Loucy (cell line): ENCODE measurements around the gene DGCR8.

Experiments used
- H2AFZ ChIP-seq: fragments of 200-600 bp; sonication (generic); 2 replicates; pipeline ENCODE4 v1.6.0; 2016; ENCODE audit warnings: antibody characterized with exemption, mild to moderate bottlenecking, low read length, moderate library complexity
- H3F3A ChIP-seq: fragments of 200-600 bp; 2 replicates; pipeline ENCODE4 v1.6.0; 2016; ENCODE audit warnings: antibody characterized with exemption, low read depth, mild to moderate bottlenecking
- H3K27me3 ChIP-seq: fragments of 200-600 bp; sonication (generic); 2 replicates; pipeline ENCODE4 v1.6.1; 2014; ENCODE audit warnings: low read length, mild to moderate bottlenecking; ENCODE audit not compliant: insufficient read depth, poor library complexity, severe bottlenecking
- H3K36me3 ChIP-seq: fragments of 200-600 bp; sonication (generic); 2 replicates; pipeline ENCODE4 v1.6.1; 2016; ENCODE audit warnings: low read length; ENCODE audit not compliant: insufficient read depth
- H3K4me1 ChIP-seq: fragments of 200-600 bp; sonication (generic); 2 replicates; pipeline ENCODE4 v1.5.1; 2014; ENCODE audit warnings: low read length, mild to moderate bottlenecking; ENCODE audit not compliant: insufficient read depth, poor library complexity, severe bottlenecking
- H3K4me2 ChIP-seq: fragments of 200-600 bp; sonication (generic); 2 replicates; pipeline ENCODE4 v1.6.0; 2014; ENCODE audit warnings: antibody characterized with exemption, low read length, low read depth, mild to moderate bottlenecking; ENCODE audit not compliant: poor library complexity, severe bottlenecking
- H3K4me3 ChIP-seq: fragments of 200-600 bp; sonication (generic); 2 replicates; pipeline ENCODE4 v1.5.1; 2014; ENCODE audit warnings: low read length, mild to moderate bottlenecking, mixed read lengths; ENCODE audit not compliant: poor library complexity, severe bottlenecking
- H3K79me2 ChIP-seq: fragments of 200-600 bp; sonication (generic); 2 replicates; pipeline ENCODE4 v1.6.1; 2014; ENCODE audit warnings: low read length; ENCODE audit not compliant: insufficient read depth
- H3K9ac ChIP-seq: fragments of 200-600 bp; sonication (generic); 2 replicates; pipeline ENCODE4 v1.6.0; 2014; ENCODE audit warnings: mild to moderate bottlenecking, low read depth, low read length, moderate library complexity; ENCODE audit not compliant: poor library complexity, severe bottlenecking
- H3K9me2 ChIP-seq: fragments of 200-600 bp; sonication (generic); replicated peaks from 2 replicates; pipeline ENCODE4 v1.6.1; 2016; ENCODE audit warnings: low read depth, low read length, mixed read lengths
- H3K9me3 ChIP-seq: fragments of 200-600 bp; sonication (generic); 2 replicates; pipeline ENCODE4 v1.6.1; 2014; ENCODE audit warnings: mild to moderate bottlenecking, antibody characterized with exemption, low read length, low read depth; ENCODE audit not compliant: insufficient read depth
- H4K20me1 ChIP-seq: fragments of 200-600 bp; sonication (generic); 2 replicates; pipeline ENCODE4 v1.6.0; 2014; ENCODE audit warnings: antibody characterized with exemption, low read length, mild to moderate bottlenecking; ENCODE audit not compliant: insufficient read depth, poor library complexity, severe bottlenecking
- EZH2phosphoT487 ChIP-seq: fragments of 200-600 bp; IDR thresholded peaks from 2 replicates; pipeline ENCODE4 v1.6.1; 2018; ENCODE audit warnings: antibody characterized with exemption, mild to moderate bottlenecking, moderate library complexity, borderline replicate concordance
- TF ChIP-seq, protein P1 (sequence below): fragments of 200-600 bp; sonication (generic); conservative IDR thresholded peaks from 2 replicates; pipeline ENCODE4 v1.5.1; 2014; ENCODE audit warnings: mild to moderate bottlenecking, antibody characterized with exemption, low read length

Gene DGCR8

DNA sequence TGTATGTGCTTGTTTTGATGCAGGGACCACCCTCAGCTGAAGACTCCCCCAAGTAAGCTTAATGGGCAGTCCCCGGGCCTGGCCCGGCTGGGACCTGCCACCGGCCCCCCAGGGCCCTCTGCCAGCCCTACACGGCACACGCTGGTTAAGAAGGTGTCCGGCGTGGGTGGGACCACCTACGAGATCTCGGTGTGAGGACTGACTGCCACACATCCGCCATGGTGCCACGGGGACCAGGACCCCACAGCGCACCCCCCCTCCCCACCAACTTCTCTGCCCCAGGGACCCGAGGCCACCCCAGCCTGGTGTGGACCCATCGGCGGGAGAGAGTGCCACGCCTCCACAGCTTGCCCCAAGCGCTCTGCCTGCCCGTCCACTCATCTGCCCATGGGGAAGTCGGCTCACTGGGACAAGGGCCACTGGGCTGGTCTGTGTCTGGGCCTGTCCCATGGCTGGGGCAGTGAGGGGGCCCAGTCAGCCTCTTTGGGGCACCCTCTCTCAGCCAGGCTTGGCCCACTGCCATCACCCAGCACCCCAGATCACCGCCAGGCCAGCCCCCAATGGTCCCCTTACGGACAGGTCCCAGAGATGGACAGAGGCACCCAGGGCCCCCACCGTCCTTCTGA, 65.3 kb downstream of the DGCR8 start:
- Histone ChIP-seq H3K36me3 (no peaks in the 10 kb centered on the region), H3F3A (no peaks in the 10 kb centered on the region), H3K9ac (no peak overlapping the region)

DNA sequence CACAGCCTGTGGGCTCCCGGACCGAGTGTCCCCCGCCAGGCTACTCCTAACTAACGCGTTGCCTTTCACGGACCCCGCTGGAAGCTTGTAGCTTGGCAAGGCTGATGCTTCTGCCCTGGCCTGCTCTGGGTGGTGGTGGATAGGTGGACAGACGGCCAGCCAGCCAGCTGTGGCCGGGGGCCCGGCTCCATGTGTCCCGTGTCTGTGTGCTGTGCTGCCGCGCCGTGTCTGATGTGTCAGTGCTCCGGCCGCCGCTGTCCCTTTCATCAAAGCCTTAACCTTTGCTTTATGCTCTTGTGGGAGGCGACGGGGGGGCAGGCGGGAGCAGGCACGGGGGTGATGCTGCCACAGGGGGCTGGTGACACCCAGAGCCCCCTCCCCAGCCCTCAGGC, 65.8 kb downstream of the DGCR8 start:
- Histone ChIP-seq H3K79me2 (no peaks in the 10 kb centered on the region), H3F3A (no peaks in the 10 kb centered on the region), H4K20me1 (no peaks in the 10 kb centered on the region), H3K4me1 (peaks cover 12% of the 10 kb centered on the region), H2AFZ (no peak overlapping the region), H3K9ac (no peak overlapping the region), H3K36me3 (no peaks in the 10 kb centered on the region), H3K9me3 (no peaks in the 10 kb centered on the region), H3K4me2 (no peak overlapping the region), H3K27me3 (no peaks in the 10 kb centered on the region), H3K4me3 (no peak overlapping the region), H3K9me2 (no peaks in the 10 kb centered on the region)
- TF ChIP-seq EZH2phosphoT487 = no peak
- TF ChIP-seq, protein P1, sequence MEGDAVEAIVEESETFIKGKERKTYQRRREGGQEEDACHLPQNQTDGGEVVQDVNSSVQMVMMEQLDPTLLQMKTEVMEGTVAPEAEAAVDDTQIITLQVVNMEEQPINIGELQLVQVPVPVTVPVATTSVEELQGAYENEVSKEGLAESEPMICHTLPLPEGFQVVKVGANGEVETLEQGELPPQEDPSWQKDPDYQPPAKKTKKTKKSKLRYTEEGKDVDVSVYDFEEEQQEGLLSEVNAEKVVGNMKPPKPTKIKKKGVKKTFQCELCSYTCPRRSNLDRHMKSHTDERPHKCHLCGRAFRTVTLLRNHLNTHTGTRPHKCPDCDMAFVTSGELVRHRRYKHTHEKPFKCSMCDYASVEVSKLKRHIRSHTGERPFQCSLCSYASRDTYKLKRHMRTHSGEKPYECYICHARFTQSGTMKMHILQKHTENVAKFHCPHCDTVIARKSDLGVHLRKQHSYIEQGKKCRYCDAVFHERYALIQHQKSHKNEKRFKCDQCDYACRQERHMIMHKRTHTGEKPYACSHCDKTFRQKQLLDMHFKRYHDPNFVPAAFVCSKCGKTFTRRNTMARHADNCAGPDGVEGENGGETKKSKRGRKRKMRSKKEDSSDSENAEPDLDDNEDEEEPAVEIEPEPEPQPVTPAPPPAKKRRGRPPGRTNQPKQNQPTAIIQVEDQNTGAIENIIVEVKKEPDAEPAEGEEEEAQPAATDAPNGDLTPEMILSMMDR = no peak

More for the DNA sequence above, 65.3 kb downstream of the DGCR8 start:
- no peak overlapping the region for H3K4me2 ChIP-seq
- no peaks in the 10 kb centered on the region for H3K27me3 ChIP-seq
- no peak overlapping the region for H3K4me3 ChIP-seq
- no peaks in the 10 kb centered on the region for H3K9me3 ChIP-seq
- H3K79me2 ChIP-seq = no peaks in the 10 kb centered on the region
- TF ChIP-seq EZH2phosphoT487 = no peak
- TF ChIP-seq, protein P1 = no peak
- H4K20me1 ChIP-seq = no peaks in the 10 kb centered on the region
- H2AFZ ChIP-seq = no peak overlapping the region
- H3K9me2 ChIP-seq = no peaks in the 10 kb centered on the region
- peaks cover 12% of the 10 kb centered on the region for H3K4me1 ChIP-seq

DNA sequence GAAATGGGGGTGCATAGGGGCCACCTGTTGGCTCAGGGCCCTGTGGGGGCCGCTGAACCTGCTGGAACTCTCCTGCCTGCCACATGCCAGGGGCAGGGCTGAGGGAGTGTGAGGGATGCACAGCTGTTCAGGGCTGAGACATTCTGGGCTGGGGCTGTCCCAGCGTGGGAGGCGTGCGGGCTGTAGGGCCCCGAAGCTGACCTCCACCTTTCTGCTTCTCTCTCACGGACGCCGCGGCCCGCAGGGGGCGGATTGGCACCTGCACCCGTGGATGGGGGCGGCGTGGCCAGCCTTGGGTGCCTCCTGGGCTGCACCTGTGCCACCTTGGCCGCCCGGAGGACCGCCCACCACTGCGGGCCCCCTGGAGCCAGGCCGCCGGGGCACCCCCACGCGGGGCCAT, 66.7 kb downstream of the DGCR8 start:
- Histone ChIP-seq H2AFZ (no peak overlapping the region), H3K36me3 (no peaks in the 10 kb centered on the region), H3K9ac (no peak overlapping the region), H3K4me3 (no peak overlapping the region), H3K4me2 (peak overlapping the region; percentile 50), H3K27me3 (no peaks in the 10 kb centered on the region), H3K9me3 (no peaks in the 10 kb centered on the region), H3K4me1 (peaks cover 12% of the 10 kb centered on the region), H4K20me1 (no peaks in the 10 kb centered on the region), H3F3A (no peaks in the 10 kb centered on the region), H3K9me2 (no peaks in the 10 kb centered on the region), H3K79me2 (no peaks in the 10 kb centered on the region)
- TF ChIP-seq EZH2phosphoT487 = no peak
- TF ChIP-seq, protein P1 = no peak
